AG04450 (cell line): ENCODE results near the gene MYO16. TPM values are rescaled to one million over a fixed set of nuclear protein-coding genes. Genes with fewer than 3 reads are reported as not detected.

ENCODE experiments used
- CTCF ChIA-PET: fragments of 300-600, 350-600 bp; formaldehyde crosslinking; extraction: SDS; loops from one replicate; lab custom pipeline; 2022; ENCODE audit warnings: antibody characterized with exemption, inconsistent platforms; lab: Charles Lee
- POLR2A ChIA-PET: fragments of 350-600 bp; formaldehyde crosslinking; extraction: SDS; loops from one replicate; lab custom pipeline; 2021; ENCODE audit warnings: antibody characterized with exemption, inconsistent platforms; lab: Yijun Ruan, JAX
- DNase-seq: peaks from one replicate; pipeline ENCODE4 v3.0.0-alpha.2; 2011; ENCODE audit warnings: low read depth, low spot score
- H3K27ac ChIP-seq: one replicate; pipeline ENCODE4 v1.5.1; 2012; ENCODE audit warnings: low read depth, low read length, control low read depth
- H3K27me3 ChIP-seq: one replicate; pipeline ENCODE4 v1.6.0; 2012; ENCODE audit warnings: low read length; ENCODE audit not compliant: control insufficient read depth, insufficient read depth
- H3K4me3 ChIP-seq: 2 replicates; pipeline ENCODE4 v1.5.1; 2011; ENCODE audit warnings: mild to moderate bottlenecking, low read depth, low read length, control low read depth
- H3K9me3 ChIP-seq: 2 replicates; pipeline ENCODE4 v1.5.1; 2012; ENCODE audit warnings: low read length; ENCODE audit not compliant: control insufficient read depth, insufficient read depth
- CTCF ChIP-seq: IDR thresholded peaks from 2 replicates; pipeline ENCODE4 v1.5.1; 2011; ENCODE audit warnings: low read depth, low read length, control low read depth, inconsistent platforms
- polyA plus RNA-seq: library from polyadenylated mRNA; depleted of rRNA; stranded (reverse); fragments of >200 nt; gene quantifications from 2 replicates; pipeline ENCODE4 v1.2.3, GENCODE V29; 2011

Gene MYO16
- polyA plus RNA-seq, 1 experiment: 0.02 TPM

- Histone ChIP-seq H3K27ac (no peak overlapping the region), H3K9me3 (no peaks in the 10 kb centered on the region), H3K4me3 (no peak overlapping the region), H3K27me3 (no peaks in the 10 kb centered on the region)
- no peak for TF ChIP-seq CTCF
- no peak for DNase-seq
- ChIA-PET CTCF (interaction anchor here (0.6 kb wide), 1 partner anchor 775 kb away, joined by 4 read pairs; the partner anchor contains the start of gene ABHD13), POLR2A (no interaction called here)
These were observed 363.9 kb downstream of the MYO16 start for GRCh38 chr13:108993346-108993745.

GRCh38 chr13:108996430-108996829 is 367.0 kb downstream of the MYO16 start:
- TF ChIP-seq CTCF: no peak
- H3K9me3 ChIP-seq: no peaks in the 10 kb centered on the region
- H3K27me3 ChIP-seq: no peaks in the 10 kb centered on the region
- DNase-seq: no peak
- H3K4me3 ChIP-seq: no peak overlapping the region
- CTCF ChIA-PET: no interaction called here
- POLR2A ChIA-PET: no interaction called here
- no peak overlapping the region for H3K27ac ChIP-seq

- H3K27ac ChIP-seq: no peak overlapping the region
- H3K4me3 ChIP-seq: no peak overlapping the region
- CTCF ChIA-PET: interaction anchor here (0.6 kb wide), 1 partner anchor 38 kb away, joined by 3 read pairs; no protein-coding TSS in a partner anchor
- no peaks in the 10 kb centered on the region for H3K9me3 ChIP-seq
- no peak for DNase-seq
- no peak for TF ChIP-seq CTCF
- no peaks in the 10 kb centered on the region for H3K27me3 ChIP-seq
- POLR2A ChIA-PET: no interaction called here
These were observed 370.8 kb downstream of the MYO16 start for GRCh38 chr13:109000207-109000606.

GRCh38 chr13:109002934-109003333 is 373.5 kb downstream of the MYO16 start:
- ChIA-PET POLR2A (no interaction called here), CTCF (no interaction called here)
- TF ChIP-seq CTCF: no peak
- DNase-seq: no peak
- no peaks in the 10 kb centered on the region for H3K9me3 ChIP-seq
- no peak overlapping the region for H3K4me3 ChIP-seq
- no peak overlapping the region for H3K27ac ChIP-seq
- no peaks in the 10 kb centered on the region for H3K27me3 ChIP-seq

- CTCF ChIA-PET: no interaction called here
- Histone ChIP-seq H3K27ac (no peak overlapping the region), H3K4me3 (no peak overlapping the region), H3K27me3 (no peaks in the 10 kb centered on the region), H3K9me3 (no peaks in the 10 kb centered on the region)
- no peak for TF ChIP-seq CTCF
- no peak for DNase-seq
- POLR2A ChIA-PET: no interaction called here
These were observed 378.5 kb downstream of the MYO16 start for GRCh38 chr13:109007946-109008345.
